ENCODE results near the gene ADGRG2. TPM values are rescaled to one million over a fixed set of nuclear protein-coding genes. Genes with fewer than 3 reads are reported as not detected.

ADGRG2 gene
- total RNA-seq, 1 experiment from 2014 or later, result not detected

GRCh38 chrX:19059067-19059466 lies 63.2 kb downstream of the ADGRG2 start:
- CTCF ChIA-PET, result no interaction called here
- intact Hi-C loops (cut with micrococcal nuclease; ENCODE audit: unreplicated experiment), result no loop called here
- Histone ChIP-seq H3K27me3 (replicated peaks; ENCODE audit: control insufficient read depth, insufficient read depth, low read length) (no peaks in the 10 kb centered on the region), H3K9me3 (no peaks in the 10 kb centered on the region), H3K4me1 (no peaks in the 10 kb centered on the region), H3K36me3 (ENCODE audit: control insufficient read depth, insufficient read depth, low read length) (no peaks in the 10 kb centered on the region), H3K4me3 (ENCODE audit: low read depth, low read length) (no peak overlapping the region)
- no peak for DNase-seq
- POLR2A ChIA-PET, result no interaction called here
- H3K27ac Mint-ChIP-seq (ENCODE audit: unreplicated experiment), result no peak overlapping the region
- TF ChIP-seq, protein P1, sequence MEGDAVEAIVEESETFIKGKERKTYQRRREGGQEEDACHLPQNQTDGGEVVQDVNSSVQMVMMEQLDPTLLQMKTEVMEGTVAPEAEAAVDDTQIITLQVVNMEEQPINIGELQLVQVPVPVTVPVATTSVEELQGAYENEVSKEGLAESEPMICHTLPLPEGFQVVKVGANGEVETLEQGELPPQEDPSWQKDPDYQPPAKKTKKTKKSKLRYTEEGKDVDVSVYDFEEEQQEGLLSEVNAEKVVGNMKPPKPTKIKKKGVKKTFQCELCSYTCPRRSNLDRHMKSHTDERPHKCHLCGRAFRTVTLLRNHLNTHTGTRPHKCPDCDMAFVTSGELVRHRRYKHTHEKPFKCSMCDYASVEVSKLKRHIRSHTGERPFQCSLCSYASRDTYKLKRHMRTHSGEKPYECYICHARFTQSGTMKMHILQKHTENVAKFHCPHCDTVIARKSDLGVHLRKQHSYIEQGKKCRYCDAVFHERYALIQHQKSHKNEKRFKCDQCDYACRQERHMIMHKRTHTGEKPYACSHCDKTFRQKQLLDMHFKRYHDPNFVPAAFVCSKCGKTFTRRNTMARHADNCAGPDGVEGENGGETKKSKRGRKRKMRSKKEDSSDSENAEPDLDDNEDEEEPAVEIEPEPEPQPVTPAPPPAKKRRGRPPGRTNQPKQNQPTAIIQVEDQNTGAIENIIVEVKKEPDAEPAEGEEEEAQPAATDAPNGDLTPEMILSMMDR (IDR thresholded peaks at IDR 0.05; ENCODE audit: insufficient read depth in 1 of 2, low read depth in 1 of 2, low read length in 1 of 2, severe bottlenecking in 1 of 2, unreplicated experiment in 1 of 2), result no peak
- no peaks in the 10 kb centered on the region for H3K36me3 Mint-ChIP-seq (ENCODE audit: insufficient read depth, unreplicated experiment)
- no peak overlapping the region for H3K4me3 Mint-ChIP-seq (ENCODE audit: unreplicated experiment)
- BruUV-seq (replicated peaks), result no TSS peak
- no peaks in the 10 kb centered on the region for H3K9me3 Mint-ChIP-seq (ENCODE audit: unreplicated experiment)
- H3K27me3 Mint-ChIP-seq (ENCODE audit: insufficient read depth, unreplicated experiment), result no peaks in the 10 kb centered on the region
- no peaks in the 10 kb centered on the region for H3K4me1 Mint-ChIP-seq (ENCODE audit: low read depth, unreplicated experiment)

DNA sequence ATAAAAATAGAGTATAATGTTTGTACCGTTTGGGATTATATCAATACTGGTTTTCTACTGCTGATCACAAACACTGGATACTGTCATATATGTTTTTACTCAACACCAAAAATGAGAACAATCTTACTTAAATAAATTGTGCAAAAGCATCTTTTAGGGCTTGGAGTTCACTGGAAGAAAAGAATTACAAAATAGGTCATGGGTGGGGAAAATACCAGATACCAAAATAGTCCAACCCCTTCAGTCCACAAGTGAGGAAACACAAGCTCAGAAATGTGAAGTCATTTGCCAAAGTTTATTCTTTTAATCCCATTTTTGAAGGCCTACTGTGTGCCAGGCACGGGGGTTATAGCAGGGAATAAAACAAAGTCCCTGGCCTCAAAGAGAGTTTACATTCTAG lies 64.4 kb downstream of the ADGRG2 start:
- Mint-ChIP-seq H3K36me3 (ENCODE audit: insufficient read depth, unreplicated experiment) (no peaks in the 10 kb centered on the region), H3K4me3 (ENCODE audit: unreplicated experiment) (no peak overlapping the region), H3K27me3 (ENCODE audit: insufficient read depth, unreplicated experiment) (no peaks in the 10 kb centered on the region), H3K27ac (ENCODE audit: unreplicated experiment) (no peak overlapping the region), H3K4me1 (ENCODE audit: low read depth, unreplicated experiment) (no peaks in the 10 kb centered on the region), H3K9me3 (ENCODE audit: unreplicated experiment) (no peaks in the 10 kb centered on the region)
- Histone ChIP-seq H3K9me3 (no peaks in the 10 kb centered on the region), H3K27me3 (replicated peaks; ENCODE audit: control insufficient read depth, insufficient read depth, low read length) (no peaks in the 10 kb centered on the region), H3K4me1 (no peaks in the 10 kb centered on the region), H3K4me3 (ENCODE audit: low read depth, low read length) (no peak overlapping the region), H3K36me3 (ENCODE audit: control insufficient read depth, insufficient read depth, low read length) (no peaks in the 10 kb centered on the region)
- TF ChIP-seq, protein P1 (IDR thresholded peaks at IDR 0.05; ENCODE audit: insufficient read depth in 1 of 2, low read depth in 1 of 2, low read length in 1 of 2, severe bottlenecking in 1 of 2, unreplicated experiment in 1 of 2), result no peak
- ChIA-PET CTCF (no interaction called here), POLR2A (no interaction called here)
- DNase-seq, result no peak
- intact Hi-C loops (cut with micrococcal nuclease; ENCODE audit: unreplicated experiment), result no loop called here
- BruUV-seq (replicated peaks), result no TSS peak

GRCh38 chrX:19049110-19049509 lies 73.2 kb downstream of the ADGRG2 start:
- TF ChIP-seq, protein P1 (IDR thresholded peaks at IDR 0.05; ENCODE audit: insufficient read depth in 1 of 2, low read depth in 1 of 2, low read length in 1 of 2, severe bottlenecking in 1 of 2, unreplicated experiment in 1 of 2), result no peak
- H3K4me1 Mint-ChIP-seq (ENCODE audit: low read depth, unreplicated experiment), result peaks cover 7% of the 10 kb centered on the region
- Histone ChIP-seq H3K27me3 (replicated peaks; ENCODE audit: control insufficient read depth, insufficient read depth, low read length) (no peaks in the 10 kb centered on the region), H3K4me3 (ENCODE audit: low read depth, low read length) (no peak overlapping the region), H3K36me3 (ENCODE audit: control insufficient read depth, insufficient read depth, low read length) (no peaks in the 10 kb centered on the region), H3K4me1 (no peaks in the 10 kb centered on the region), H3K9me3 (no peaks in the 10 kb centered on the region)
- ChIA-PET POLR2A (no interaction called here), CTCF (no interaction called here)
- BruUV-seq (replicated peaks), result no TSS peak
- H3K27ac Mint-ChIP-seq (ENCODE audit: unreplicated experiment), result no peak overlapping the region
- no peak for DNase-seq
- H3K9me3 Mint-ChIP-seq (ENCODE audit: unreplicated experiment), result no peaks in the 10 kb centered on the region
- no peak overlapping the region for H3K4me3 Mint-ChIP-seq (ENCODE audit: unreplicated experiment)
- no peaks in the 10 kb centered on the region for H3K36me3 Mint-ChIP-seq (ENCODE audit: insufficient read depth, unreplicated experiment)
- no peaks in the 10 kb centered on the region for H3K27me3 Mint-ChIP-seq (ENCODE audit: insufficient read depth, unreplicated experiment)
- intact Hi-C loops (cut with micrococcal nuclease; ENCODE audit: unreplicated experiment), result no loop called here
